IPS DF 6.9 (cell line): Measurements from ENCODE around the gene PIGC.

Experiments used
- DNase-seq: peaks from one replicate; pipeline ENCODE4 v3.0.0-alpha.2; 2013; ENCODE audit warnings: low read depth, low spot score
- H3K27ac ChIP-seq: one replicate; pipeline ENCODE4 v1.5.1; 2013; ENCODE audit warnings: low read length, control low read depth
- H3K27me3 ChIP-seq: 2 replicates; pipeline ENCODE4 v1.6.1; 2013; ENCODE audit warnings: mild to moderate bottlenecking, low read length; ENCODE audit not compliant: control insufficient read depth, insufficient read depth
- H3K36me3 ChIP-seq: 2 replicates; pipeline ENCODE4 v1.6.1; 2013; ENCODE audit warnings: low read length; ENCODE audit not compliant: control insufficient read depth, insufficient read depth
- H3K4me1 ChIP-seq: 2 replicates; pipeline ENCODE4 v1.6.1; 2013; ENCODE audit warnings: low read length; ENCODE audit not compliant: control insufficient read depth, insufficient read depth
- H3K4me3 ChIP-seq: 2 replicates; pipeline ENCODE4 v1.5.1; 2013; ENCODE audit warnings: mild to moderate bottlenecking, low read length
- H3K9me3 ChIP-seq: 2 replicates; pipeline ENCODE4 v1.6.1; 2013; ENCODE audit warnings: low read length, inconsistent platforms; ENCODE audit not compliant: control insufficient read depth, insufficient read depth
- WGBS: extraction: QIAGEN DNeasy Blood & Tissue Kit; methylation state at CpG from one replicate; pipeline ENCODE4 v1.1.7; 2013; ENCODE audit warnings: mixed read lengths, missing lambda C conversion rate; ENCODE audit not compliant: insufficient read length, insufficient coverage; 5-methylcytosine and 5-hydroxymethylcytosine counted together

Gene PIGC

DNA sequence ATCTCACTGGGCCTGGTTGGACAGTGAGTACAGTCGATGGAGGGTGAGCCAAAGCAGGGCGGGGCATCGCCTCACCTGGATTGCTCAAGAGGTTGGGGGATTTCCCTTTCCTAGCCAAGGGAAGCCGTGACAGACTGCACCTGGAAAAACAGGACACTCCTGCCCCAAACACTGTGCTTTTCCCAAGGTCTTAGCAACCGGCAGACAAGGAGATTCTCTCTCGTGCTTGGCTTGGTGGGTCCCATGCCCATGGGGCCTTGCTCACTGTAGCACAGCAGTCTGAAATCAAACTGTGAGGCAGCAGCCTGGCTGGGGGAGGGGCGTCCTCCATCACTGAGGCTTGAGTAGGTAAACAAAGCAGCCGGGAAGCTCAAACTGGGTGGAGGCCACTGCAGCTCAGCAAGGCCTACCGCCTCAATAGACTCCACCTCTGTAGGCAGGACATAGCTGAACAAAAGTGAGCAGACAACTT, 12.1 kb downstream of the PIGC start:
- Histone ChIP-seq H3K9me3 (no peaks in the 10 kb centered on the region), H3K36me3 (no peaks in the 10 kb centered on the region), H3K4me1 (peaks cover 4% of the 10 kb centered on the region; the same call in 1 of the 2 replicates), H3K27me3 (no peaks in the 10 kb centered on the region), H3K27ac (no peak overlapping the region), H3K4me3 (no peak overlapping the region)
- WGBS = no CpG with 5 or more reads among the region's 9 CpGs
- no peak for DNase-seq

DNA sequence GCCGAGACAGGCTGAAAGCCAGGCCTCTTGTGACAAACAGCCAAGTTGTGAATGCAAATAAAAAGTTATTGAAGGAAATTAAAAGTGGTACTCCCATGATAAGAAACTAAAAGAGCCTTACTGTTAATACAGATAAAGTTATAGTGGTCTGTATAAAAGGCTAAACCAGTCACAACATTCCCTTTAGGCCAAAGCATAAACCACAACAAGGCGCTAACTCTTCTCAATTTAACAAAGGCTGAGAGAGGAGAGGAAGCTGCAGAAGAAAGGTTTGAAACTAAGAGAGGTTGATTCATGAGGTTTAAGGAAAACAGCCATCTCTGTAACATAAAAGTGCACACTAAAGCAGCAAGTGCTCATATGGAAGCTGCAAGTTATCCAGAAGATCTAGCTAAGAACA, 12.7 kb downstream of the PIGC start:
- Histone ChIP-seq H3K9me3 (no peaks in the 10 kb centered on the region), H3K27me3 (no peaks in the 10 kb centered on the region), H3K36me3 (no peaks in the 10 kb centered on the region), H3K4me3 (no peak overlapping the region), H3K27ac (no peak overlapping the region), H3K4me1 (peaks cover 4% of the 10 kb centered on the region; the same call in 1 of the 2 replicates)
- WGBS = no CpG with 5 or more reads among the region's 2 CpGs
- DNase-seq = no peak

GRCh38 chr1:172430128-172430454, 13.8 kb downstream of the PIGC start:
- DNase-seq = no peak
- H3K36me3 ChIP-seq = no peaks in the 10 kb centered on the region
- peaks cover 4% of the 10 kb centered on the region; the same call in 1 of the 2 replicates for H3K4me1 ChIP-seq
- no peak overlapping the region for H3K27ac ChIP-seq
- H3K4me3 ChIP-seq = no peak overlapping the region
- no peaks in the 10 kb centered on the region for H3K27me3 ChIP-seq
- WGBS = no CpG with 5 or more reads among the region's 1 CpG
- H3K9me3 ChIP-seq = no peaks in the 10 kb centered on the region

DNA sequence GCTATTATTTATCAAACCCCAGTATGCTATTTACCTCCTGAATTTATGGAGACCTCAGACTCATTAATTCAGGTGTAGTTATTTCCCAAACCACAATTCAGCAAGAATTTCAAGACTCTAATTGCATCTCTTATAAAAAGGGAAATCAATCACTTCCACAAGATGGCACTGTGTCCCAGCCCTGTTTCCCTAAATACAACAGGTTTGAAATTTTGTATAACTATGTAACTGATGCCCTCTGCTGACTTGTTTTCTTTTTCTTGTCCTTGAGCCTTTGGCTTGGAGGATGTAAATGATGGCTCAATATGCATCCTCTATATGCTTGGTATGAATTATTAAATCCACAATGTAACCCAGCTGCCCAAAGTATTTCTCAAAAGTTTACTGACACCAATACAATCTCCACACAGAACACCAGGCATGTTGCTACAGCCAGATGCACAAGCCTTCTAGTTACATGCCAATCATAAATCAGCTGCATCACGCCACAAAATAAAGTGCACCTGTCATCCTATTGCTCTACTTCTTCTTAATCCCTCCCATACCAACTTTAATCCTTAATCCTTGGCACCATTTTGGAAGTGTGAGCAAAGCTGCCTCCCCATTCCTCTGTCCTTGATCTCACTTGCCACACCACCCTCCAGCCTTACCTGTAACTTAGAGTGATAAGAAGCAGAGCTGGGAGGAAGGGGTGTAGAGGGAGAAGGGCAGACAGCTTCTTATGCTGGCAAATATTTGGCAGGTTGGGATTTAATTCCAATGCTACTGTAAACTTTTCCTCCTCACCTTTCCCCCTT, 14.3 kb downstream of the PIGC start:
- Histone ChIP-seq H3K27ac (no peak overlapping the region), H3K9me3 (no peaks in the 10 kb centered on the region), H3K27me3 (no peaks in the 10 kb centered on the region), H3K36me3 (no peaks in the 10 kb centered on the region), H3K4me3 (no peak overlapping the region), H3K4me1 (peaks cover 4% of the 10 kb centered on the region; the same call in 1 of the 2 replicates)
- no CpG with 5 or more reads among the region's 1 CpG for WGBS
- no peak for DNase-seq

DNA sequence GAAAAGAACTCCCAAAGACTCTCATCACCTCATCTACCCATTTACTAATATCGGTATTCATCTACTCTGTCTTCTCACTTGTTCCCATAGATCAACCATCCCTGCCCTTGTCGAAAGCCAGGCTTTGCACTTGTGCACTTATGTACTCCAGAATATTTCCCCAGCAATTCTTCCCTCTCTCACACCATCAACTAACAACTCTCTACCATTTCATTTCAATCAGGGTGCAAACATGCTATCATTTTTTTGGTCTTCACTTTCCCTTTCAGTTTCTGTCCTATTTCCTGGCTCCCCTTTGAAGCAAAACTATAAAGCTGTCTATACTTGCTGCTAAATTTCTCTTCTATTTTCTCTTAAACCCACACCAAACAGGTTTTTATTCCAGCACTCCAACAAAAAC, 16.7 kb downstream of the PIGC start:
- DNase-seq = no peak
- Histone ChIP-seq H3K27me3 (no peaks in the 10 kb centered on the region), H3K36me3 (no peaks in the 10 kb centered on the region), H3K4me3 (no peak overlapping the region), H3K9me3 (no peaks in the 10 kb centered on the region), H3K4me1 (peaks cover 4% of the 10 kb centered on the region; the same call in 1 of the 2 replicates), H3K27ac (no peak overlapping the region)
- WGBS = 100% methylated on average over 1 of the region's 2 CpGs

DNA sequence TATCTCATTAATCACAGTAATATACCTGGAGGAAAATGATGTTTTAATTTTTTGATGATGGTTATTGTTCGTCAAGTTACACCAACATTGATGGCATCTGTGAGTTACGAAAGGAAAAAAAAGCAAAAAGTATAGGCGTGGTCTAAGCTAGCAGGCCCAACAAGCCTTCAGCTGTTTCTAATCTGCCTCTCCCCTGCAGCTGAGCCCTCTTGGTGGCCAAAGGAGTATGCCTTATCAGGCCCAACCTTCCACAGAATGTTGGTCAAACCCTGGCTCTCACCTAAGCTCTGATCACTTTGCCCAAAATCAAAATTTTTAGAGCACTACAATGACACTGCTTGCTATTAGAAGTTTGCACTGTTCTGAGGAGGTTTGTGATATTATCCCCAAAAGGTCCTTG, 18.5 kb downstream of the PIGC start:
- Histone ChIP-seq H3K27ac (no peak overlapping the region), H3K27me3 (no peaks in the 10 kb centered on the region), H3K9me3 (no peaks in the 10 kb centered on the region), H3K36me3 (no peaks in the 10 kb centered on the region), H3K4me3 (no peak overlapping the region), H3K4me1 (peaks cover 4% of the 10 kb centered on the region)
- DNase-seq = no peak
- 100% methylated on average over 2 of the region's 3 CpGs for WGBS

GRCh38 chr1:172423336-172423735, 20.5 kb downstream of the PIGC start:
- no peak overlapping the region for H3K27ac ChIP-seq
- H3K4me1 ChIP-seq = peaks cover 4% of the 10 kb centered on the region
- no peak for DNase-seq
- H3K4me3 ChIP-seq = no peak overlapping the region
- H3K36me3 ChIP-seq = no peaks in the 10 kb centered on the region
- no peaks in the 10 kb centered on the region for H3K27me3 ChIP-seq
- H3K9me3 ChIP-seq = no peaks in the 10 kb centered on the region
- no CpG with 5 or more reads among the region's 2 CpGs for WGBS

DNA sequence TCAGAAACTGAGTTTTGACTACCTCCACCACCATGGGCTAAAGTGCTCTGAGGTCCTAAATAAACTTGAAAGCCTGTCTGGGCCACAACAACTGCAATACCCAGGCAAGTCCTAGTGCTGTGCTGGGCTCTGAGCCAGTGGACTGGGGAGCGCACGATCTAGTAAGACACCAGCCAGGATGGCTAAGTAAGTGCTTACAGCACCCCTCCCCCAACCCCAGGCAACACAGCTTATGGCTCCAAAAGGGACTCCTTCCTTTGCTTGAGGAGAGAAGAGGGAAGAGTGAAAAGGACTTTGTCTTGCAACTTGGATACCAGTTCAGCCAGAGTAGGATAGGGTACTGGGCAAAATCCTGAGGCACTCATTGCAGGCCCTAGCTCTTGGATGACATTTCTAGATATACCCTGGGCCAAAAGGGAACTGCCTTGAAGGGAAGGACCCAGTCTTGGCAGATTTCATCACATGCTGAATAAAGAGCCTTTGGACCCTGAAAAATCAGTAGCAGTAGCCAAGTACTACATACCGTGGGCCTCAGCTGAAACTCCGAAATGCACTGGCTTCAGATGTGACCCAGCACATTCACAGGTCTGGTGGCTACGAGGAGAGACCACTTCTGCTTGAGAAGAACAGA, 21.8 kb downstream of the PIGC start:
- H3K4me1 ChIP-seq = peaks cover 4% of the 10 kb centered on the region
- DNase-seq = no peak
- H3K9me3 ChIP-seq = no peaks in the 10 kb centered on the region
- H3K27ac ChIP-seq = no peak overlapping the region
- H3K36me3 ChIP-seq = no peaks in the 10 kb centered on the region
- H3K4me3 ChIP-seq = no peak overlapping the region
- WGBS = no CpG with 5 or more reads among the region's 5 CpGs
- H3K27me3 ChIP-seq = no peaks in the 10 kb centered on the region

DNA sequence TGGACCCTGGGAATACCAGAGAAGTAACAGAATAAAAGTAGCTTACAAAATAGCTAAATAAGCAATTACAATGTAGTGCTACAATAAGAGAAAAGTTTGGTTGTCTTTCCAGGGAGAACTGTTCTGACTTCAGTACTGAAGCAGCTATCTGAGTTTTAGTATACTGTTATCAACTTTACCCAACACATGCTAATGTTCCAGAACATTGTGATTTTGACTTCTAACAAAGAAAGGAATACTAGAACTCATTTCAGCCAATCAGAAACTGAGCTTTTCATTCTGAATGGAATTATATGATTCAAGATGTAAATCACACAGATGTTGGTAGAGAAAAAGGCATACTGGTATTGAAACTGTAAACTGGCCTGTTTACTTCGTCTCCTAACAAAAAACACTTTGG, 23.5 kb downstream of the PIGC start, which contains the start of gene C1orf105:
Gene C1orf105, plus strand, starts transcription at position 301 of the 400 bp plus-strand sequence. CDS start 201 bp downstream, outside the sequence.
- Histone ChIP-seq H3K4me3 (no peak within 1 kb of the TSS), H3K9me3 (no peaks in the 10 kb centered on the region), H3K4me1 (peaks cover 4% of the 10 kb centered on the region), H3K27ac (no peak within 1 kb of the TSS), H3K36me3 (no peaks in the 10 kb centered on the region), H3K27me3 (no peaks in the 10 kb centered on the region)
- DNase-seq = no peak
- no CpG with 5 or more reads among the region's 1 CpG for WGBS

DNA sequence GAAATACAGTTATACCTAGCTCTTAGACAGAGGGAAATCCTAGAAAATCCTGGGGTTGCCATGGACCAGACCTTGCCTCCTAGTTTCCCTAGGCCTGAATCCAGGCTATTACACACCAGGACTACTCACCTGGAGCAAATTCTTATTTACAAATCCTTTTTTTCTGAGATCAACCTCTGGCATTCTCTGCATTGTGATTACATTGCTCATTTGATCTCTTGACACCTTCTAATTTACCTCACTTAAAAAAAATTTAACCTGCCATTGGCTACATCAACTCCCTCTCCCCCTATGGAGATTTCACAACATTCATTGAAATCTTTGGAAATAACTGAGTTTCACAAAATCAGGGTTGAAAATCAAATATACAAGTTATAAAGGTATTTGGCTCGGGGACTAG, 26.3 kb downstream of the PIGC start:
- Histone ChIP-seq H3K9me3 (no peaks in the 10 kb centered on the region), H3K27me3 (no peaks in the 10 kb centered on the region), H3K27ac (no peak overlapping the region), H3K4me3 (no peak overlapping the region), H3K4me1 (peaks cover 4% of the 10 kb centered on the region), H3K36me3 (no peaks in the 10 kb centered on the region)
- WGBS = no CpG with 5 or more reads among the region's 1 CpG
- DNase-seq = no peak
